MM.1S (cell line): ENCODE measurements around the gene IQSEC1.

Experiments used
- EZH2 ChIP-seq: fragments of 300-600 bp; sonication (generic); optimal IDR thresholded peaks from 2 replicates; pipeline ENCODE3; 2017; ENCODE audit warnings: low read depth, mild to moderate bottlenecking, antibody characterized with exemption, low read length, mixed read lengths
- TF ChIP-seq, protein P1 (sequence below): fragments of 300-600 bp; sonication (generic); IDR thresholded peaks from 2 replicates; pipeline ENCODE4 v1.5.1; 2016; ENCODE audit warnings: antibody characterized with exemption, low read length, mixed read lengths

GRCh38 chr3:12996181-12996506 is 77.1 kb downstream of the IQSEC1 start:
- TF ChIP-seq, protein P1, sequence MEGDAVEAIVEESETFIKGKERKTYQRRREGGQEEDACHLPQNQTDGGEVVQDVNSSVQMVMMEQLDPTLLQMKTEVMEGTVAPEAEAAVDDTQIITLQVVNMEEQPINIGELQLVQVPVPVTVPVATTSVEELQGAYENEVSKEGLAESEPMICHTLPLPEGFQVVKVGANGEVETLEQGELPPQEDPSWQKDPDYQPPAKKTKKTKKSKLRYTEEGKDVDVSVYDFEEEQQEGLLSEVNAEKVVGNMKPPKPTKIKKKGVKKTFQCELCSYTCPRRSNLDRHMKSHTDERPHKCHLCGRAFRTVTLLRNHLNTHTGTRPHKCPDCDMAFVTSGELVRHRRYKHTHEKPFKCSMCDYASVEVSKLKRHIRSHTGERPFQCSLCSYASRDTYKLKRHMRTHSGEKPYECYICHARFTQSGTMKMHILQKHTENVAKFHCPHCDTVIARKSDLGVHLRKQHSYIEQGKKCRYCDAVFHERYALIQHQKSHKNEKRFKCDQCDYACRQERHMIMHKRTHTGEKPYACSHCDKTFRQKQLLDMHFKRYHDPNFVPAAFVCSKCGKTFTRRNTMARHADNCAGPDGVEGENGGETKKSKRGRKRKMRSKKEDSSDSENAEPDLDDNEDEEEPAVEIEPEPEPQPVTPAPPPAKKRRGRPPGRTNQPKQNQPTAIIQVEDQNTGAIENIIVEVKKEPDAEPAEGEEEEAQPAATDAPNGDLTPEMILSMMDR, result no peak
- TF ChIP-seq EZH2, result no peak
